ENCODE data around the gene R3HDML.

The R3HDML gene

DNA sequence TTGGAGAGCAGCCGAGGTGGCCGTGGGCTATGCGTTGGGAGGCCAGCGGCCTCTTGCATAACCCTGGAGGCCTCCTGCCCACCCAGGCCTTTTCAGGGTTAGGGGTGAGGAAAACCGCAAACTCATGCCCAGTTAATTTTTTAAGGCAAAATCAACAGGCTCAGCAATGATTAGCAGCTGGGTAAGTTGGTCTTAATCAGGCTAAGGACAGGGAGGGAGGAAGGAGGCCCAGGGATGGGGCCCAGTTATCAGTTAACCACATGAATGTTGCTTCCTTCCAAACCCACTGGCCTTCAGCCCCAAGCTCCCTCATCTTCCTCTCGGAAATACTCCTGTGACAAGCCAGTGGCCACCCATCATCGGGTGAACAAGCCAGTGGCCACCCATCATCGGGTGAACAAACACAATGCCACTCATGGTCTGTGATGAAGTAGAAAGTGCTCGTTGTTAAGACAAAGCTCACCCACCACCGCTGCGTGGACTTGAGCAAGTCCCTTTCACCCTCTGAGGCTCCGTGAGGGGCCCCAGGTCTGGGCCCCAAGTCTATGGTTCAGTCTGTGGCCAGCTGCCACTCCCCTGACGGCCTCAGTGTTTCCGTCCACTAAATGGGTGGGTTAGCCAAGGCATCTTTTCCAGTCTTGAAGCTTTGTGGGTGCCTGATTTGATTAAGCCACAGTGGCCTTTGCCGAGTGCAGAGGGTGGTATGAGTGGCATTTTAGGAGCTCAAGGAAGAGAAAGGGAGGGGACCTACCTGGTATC, 58.0 kb downstream of the R3HDML start:
- DNase-seq (ENCODE audit: low read depth), result no peak
- H3K4me3 ChIP-seq (ENCODE audit: low read depth, low read length), result no peak overlapping the region

DNA sequence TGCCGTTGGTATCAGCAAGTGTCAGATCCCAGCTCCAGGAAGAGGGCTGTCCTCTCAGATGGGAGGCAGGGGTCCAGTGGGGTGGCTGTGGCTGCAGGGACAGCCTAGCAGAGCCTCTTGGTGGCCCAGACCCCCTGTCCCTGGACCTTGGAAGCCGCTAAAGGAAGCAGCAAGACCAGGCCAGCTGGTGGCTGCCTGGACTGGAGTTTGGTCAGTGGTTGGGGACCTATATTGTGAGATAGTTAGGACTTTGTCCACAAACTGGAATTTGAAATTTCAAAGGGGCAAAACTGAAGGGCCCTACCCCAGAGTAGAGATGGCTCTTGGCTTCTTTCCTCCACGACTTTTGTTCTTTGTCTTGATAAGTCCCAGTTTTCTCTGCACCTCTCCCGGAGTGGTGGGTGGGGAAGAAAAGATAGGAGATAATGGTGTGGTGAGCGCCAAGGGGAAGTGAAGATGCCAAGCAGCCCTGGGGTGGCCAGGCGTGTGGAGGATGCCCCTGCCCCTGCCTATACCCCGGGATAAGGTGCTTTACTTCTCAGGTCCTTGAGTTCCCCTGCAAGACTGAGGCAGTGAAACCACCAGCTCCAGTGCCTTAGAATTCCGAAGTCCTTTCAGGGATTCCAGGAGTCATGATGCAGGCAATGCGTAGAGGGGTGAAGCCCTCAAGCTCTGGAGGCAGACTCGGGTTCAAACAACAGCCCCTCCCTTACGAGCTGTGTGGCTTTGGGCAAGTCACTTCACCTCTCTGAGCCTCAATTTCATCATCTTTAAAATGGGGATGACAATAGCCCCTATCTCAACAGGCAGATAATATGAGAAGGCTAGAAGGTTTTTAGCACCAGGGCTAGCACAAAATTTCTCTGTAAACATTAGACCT, 58.9 kb downstream of the R3HDML start:
- no peak overlapping the region for H3K4me3 ChIP-seq (ENCODE audit: low read depth, low read length)
- no peak for DNase-seq (ENCODE audit: low read depth)

DNA sequence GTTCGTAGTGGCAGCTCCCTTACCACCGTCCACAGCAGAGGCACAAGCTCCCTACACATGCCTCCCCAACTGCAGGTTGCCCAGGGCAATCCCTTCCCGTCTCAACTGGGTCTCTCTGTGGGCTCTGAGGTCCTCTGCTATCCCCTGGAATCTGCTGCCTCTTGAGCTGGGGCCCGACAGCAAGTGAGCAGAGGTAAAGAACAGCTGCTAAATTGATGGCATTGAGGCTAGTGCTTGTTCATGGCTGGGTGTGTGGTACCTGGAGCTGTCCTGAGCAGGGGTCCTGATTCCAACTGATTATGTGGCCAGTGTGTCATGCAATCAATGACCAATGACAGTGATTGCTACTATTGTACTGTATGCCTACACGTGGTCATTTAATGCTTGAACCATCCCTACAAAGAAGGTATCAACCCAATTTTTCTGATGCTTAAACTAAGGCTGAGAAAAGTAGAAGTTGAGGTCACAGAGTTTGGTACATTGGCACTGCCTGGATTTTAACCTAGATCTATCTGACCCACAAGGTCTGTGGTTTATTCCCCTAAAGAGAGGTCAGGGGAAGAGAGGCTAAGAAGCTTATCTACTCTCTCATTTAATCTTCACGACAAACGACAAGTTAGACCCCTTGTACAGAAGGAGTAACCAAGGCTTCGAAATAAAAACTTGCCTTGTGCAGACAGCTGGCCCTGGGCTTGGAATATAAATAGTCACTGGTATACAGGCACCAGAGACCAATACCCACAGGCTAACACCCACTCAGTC, 59.7 kb downstream of the R3HDML start:
- DNase-seq (ENCODE audit: low read depth), result no peak
- H3K4me3 ChIP-seq (ENCODE audit: low read depth, low read length), result no peak overlapping the region

DNA sequence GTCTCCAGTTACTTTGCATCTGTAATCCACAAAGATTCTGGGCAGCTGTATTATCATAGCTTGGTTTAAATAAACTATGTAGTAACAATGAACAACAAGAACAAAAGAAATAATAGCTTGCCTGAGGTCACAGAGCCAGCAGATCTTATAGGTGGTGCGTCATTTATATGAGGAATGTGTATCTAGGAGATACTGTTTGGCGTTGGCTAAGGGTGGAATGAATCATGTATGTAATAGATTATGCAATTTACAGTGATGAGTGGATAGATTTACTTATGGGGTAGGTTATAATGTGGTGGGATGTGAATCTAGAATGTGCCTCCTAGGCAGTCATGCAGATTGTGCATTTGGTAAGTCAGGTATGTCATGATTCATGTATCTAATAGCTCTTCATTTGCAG, 61.5 kb downstream of the R3HDML start:
- peak; percentile 45 for DNase-seq (ENCODE audit: low read depth)
- H3K4me3 ChIP-seq (ENCODE audit: low read depth, low read length), result no peak overlapping the region

DNA sequence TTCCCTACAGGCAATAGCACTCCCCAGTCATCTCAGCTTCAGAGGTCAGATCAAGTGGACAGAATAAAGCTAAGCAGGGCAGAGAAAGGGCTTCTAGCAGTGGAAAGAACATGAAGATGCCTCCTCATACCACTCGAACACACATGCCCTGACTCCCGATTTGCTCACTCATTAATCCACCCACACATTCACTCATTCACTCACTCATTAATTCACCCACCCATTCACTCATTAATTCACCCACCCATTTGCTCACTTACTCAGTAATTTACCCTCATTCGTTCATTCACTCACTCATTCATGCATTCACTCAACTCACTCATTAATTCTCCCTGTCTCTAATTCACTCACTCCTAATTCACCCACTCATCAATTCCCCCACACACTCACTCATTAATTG, 62.6 kb downstream of the R3HDML start:
- no peak overlapping the region for H3K4me3 ChIP-seq (ENCODE audit: low read depth, low read length)
- no peak for DNase-seq (ENCODE audit: low read depth)

DNA sequence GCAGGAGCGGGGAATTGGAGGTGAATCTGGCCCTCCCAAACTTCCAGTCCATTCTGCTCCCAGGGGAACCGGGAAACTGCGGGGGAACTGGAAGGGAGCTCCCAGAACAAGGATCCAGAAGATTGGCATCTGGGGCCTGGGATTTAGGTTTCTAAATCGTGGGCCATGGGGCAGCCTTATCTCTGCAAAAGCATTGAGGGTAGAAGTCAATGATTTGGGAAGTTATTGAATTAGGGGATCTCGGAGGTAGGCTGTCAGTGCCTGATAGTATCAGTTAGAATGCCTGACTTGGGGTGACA, 63.8 kb downstream of the R3HDML start:
- no peak overlapping the region for H3K4me3 ChIP-seq (ENCODE audit: low read depth, low read length)
- DNase-seq (ENCODE audit: low read depth), result no peak

Data from skeletal muscle cell (primary cell).